ENCODE results near the gene DDN.
A peak's percentile ranks its signal among the peaks of the same experiment; 100 is the strongest.

DDN gene

DNA sequence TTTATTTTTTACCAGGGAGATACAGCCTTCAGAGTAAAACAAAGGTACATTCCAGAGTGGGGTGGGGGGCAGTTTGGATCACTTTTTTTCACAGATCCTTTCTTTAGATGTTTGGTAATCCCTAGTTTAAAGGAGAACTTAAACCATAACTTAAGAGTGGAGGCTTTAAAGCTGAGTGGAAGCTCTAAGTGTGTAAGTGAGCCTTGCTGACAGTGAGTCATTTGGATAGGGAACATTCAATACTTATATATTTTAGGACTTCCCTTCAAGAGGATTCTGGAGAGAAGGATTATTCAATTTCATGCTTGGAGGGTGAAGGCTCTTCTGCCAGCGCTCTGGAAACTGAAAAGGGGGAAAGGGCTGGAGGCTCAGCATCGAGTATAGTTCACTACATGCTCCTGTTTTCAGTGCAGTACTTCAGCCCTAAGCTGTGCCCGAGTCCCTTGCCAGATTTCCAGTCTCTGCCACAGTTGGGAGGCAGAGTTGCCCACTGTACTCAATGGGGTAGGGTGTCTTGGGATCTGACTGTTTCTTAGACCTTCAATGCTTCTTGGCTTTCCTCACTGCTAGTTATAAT is 11.0 kb upstream of the DDN start:
- DNase-seq = no peak

GRCh38 chr12:49008943-49009342 is 9.8 kb upstream of the DDN start:
- no peak for DNase-seq

DNA sequence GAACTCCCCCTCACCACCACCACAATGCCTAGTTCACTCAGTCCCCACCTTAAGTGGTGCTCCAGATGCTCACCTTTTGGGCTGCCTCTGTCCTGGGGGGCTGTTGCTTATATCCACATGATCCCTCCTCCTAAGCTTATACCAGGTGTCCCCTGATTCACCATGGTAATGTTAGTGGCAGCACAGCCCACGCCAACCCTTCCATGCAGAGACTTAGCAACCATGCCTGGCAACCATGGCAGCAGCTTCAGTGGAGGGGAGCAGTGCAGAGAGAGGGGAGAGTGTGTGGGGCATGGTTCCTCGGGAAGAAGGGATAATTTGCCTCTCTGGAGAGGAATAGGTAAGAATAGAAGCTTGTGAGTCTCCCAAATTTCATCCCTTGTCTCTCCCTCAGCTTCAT is 1.2 kb upstream of the DDN start:
- no peak for DNase-seq

- peak; percentile 48 for DNase-seq
Observed at GRCh38 chr12:48998497-48999353, 450 bp downstream of the DDN start.

- DNase-seq = no peak
Observed at GRCh38 chr12:48997719-48998496, 1.3 kb downstream of the DDN start.

- DNase-seq = peak; percentile 85
Observed at GRCh38 chr12:48996794-48997718, 2.1 kb downstream of the DDN start.

- DNase-seq = peak; percentile 88
Observed at GRCh38 chr12:48995086-48995879, 3.9 kb downstream of the DDN start.

- DNase-seq = no peak
Observed at GRCh38 chr12:48994224-48995085, 4.7 kb downstream of the DDN start.

GRCh38 chr12:48993787-48994186 is 5.4 kb downstream of the DDN start:
- DNase-seq = no peak

- no peak for DNase-seq
Observed at GRCh38 chr12:48991247-48992050, 7.7 kb downstream of the DDN start.

DNA sequence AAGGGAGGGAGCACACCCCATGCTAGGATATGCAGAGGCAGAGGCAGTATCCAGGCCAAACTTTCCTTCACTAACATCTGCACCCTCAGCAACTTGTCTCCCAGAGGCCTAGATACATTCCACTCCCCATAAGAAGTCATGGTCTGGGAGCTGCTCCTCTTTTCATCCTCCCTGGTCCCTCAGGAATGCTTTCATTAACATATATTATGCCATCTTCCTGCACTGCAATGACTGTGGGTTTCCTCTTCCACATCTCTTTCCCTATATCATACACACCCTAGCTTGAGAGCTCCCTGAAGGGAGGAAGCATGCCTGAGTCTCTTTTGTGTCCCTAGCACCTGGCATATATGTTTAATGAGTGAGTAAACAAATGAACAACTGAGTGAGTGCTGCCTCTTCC is 8.6 kb downstream of the DDN start:
- no peak for DNase-seq

- DNase-seq = no peak
Observed at GRCh38 chr12:48988030-48988649, 11.0 kb downstream of the DDN start.

- no peak for DNase-seq
Observed at GRCh38 chr12:48986720-48987291, 12.4 kb downstream of the DDN start.

DNA sequence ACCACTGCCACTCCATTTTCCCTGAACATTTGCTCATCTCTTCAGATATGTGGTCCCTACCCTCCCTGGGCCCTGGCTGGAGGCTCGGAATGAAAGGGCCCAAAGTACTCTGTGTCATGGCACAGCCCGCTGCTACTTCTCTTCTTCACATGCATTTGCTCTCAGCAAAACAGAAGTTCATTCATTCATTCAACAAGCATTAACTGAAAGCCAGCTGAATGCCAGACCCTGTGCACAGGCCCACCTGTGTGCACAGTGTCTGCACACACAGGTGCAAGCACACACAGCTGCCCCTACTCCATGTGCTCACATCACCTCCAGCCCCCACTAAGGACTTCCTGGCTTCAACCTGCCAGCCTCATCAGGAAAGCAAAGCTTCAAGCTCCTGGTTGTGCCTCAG is 13.3 kb downstream of the DDN start:
- no peak for DNase-seq

- no peak for DNase-seq
Observed at GRCh38 chr12:48985475-48985897, 13.7 kb downstream of the DDN start.

GRCh38 chr12:48982397-48983080 is 16.6 kb downstream of the DDN start:
- DNase-seq = no peak

GRCh38 chr12:48981757-48982157 is 17.4 kb downstream of the DDN start:
- no peak for DNase-seq
